ENCODE measurements around the gene LRRC49.
"Not testable (repeated sequence)": the region's sequence is repeated elsewhere in the genome, so short reads cannot be mapped to it uniquely, and the experiment has no call there.

Gene LRRC49

GRCh38 chr15:70869346-70869745 is 23.3 kb upstream of the LRRC49 start:
- no peak for DNase-seq

DNA sequence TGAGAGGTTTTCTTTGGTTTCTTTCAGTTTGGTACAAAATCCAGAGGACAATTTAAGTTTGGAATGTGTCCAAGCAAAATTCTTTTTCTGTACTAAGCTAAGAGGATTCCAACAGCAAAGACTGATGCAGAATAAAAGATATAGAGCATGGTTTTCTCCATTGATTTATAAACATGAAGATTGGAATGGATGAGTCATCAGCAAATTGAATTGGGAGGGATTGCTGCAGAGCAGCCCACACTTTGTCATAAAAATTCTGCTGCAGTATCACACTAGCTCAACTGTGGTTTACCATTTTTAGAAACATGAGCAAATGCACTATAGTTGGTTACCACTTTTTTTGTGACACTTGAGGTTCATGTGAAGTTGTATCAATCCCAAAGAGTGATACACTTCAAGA is 22.6 kb upstream of the LRRC49 start:
- DNase-seq, result no peak

DNA sequence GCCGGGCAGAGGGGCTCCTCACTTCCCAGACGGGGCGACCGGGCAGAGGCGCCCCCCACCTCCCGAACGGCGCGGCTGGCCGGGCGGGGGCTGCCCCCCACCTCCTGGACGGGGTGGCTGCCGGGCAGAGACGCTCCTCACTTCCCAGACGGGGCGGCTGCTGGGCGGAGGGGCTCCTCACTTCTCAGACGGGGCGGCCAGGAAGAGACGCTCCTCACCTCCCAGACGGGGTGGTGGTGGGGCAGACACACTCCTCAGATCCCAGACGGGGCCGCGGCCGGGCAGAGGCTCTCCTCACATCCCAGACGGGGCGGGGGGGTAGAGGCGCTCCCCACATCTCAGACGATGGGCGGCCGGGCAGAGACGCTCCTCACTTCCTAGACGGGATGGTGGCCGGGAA is 21.1 kb upstream of the LRRC49 start:
- DNase-seq, result not testable (repeated sequence)

GRCh38 chr15:70873232-70874054 is 19.2 kb upstream of the LRRC49 start:
- no peak for DNase-seq

- no peak for DNase-seq
Measured at GRCh38 chr15:70875001-70875782, 17.4 kb upstream of the LRRC49 start.

DNA sequence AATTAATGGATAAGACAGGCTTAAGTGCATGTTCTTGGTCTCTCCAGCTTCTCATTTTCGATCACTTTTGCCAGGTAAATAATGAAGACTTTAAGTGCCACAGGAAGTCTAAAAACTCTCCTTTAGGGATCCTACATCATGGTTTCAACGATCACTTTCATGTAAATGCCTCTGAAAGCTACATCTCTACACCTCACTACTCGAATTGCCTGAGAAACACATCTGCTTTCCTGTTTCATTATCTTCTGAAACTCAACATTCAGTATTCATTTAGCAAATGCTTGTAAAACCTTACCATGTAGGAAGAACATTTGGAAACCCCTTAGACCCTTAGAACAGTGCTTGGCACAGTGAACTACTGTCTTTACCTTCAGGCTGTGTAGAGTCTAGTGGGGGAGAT is 16.6 kb upstream of the LRRC49 start:
- DNase-seq, result no peak

DNA sequence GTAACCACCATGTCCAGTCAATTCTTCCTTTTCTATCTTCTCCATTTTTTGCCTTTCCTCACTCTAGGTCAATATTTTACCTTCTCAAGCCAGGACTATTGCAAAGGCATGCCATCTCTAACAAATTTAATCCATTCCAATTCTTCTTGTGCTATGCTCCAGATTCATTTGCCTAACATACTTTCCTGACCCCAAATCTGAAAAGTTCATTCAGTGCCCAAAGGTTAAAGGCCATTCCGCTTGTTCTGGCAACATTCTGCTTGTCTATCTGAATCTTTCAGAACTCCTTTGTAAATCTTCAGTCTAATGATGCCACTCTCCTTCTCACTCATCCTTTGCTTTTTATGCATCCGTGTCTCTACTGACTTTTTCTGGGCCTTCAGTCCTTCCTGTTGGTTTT is 15.9 kb upstream of the LRRC49 start:
- no peak for DNase-seq

- DNase-seq, result no peak
Measured at GRCh38 chr15:70879401-70879800, 13.2 kb upstream of the LRRC49 start.

DNA sequence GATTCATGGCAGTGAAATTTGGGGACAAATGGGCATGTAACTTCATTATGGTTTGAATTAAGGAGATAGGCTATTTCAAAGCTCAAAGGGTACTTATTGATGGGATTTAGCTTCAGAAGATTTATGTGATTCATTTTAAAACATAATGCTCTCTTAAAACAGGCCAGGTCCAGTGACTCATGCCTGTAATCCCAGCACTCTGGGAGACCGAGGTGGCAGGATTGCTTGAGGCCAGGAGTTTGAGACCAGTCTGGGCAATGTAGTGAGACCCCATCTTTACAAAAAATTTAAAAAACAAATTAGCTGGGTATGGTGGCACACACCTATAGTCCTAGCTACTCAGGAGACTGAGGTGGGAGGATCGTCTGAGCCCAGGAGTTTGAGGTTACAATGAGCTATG is 11.8 kb upstream of the LRRC49 start:
- no peak for DNase-seq

DNA sequence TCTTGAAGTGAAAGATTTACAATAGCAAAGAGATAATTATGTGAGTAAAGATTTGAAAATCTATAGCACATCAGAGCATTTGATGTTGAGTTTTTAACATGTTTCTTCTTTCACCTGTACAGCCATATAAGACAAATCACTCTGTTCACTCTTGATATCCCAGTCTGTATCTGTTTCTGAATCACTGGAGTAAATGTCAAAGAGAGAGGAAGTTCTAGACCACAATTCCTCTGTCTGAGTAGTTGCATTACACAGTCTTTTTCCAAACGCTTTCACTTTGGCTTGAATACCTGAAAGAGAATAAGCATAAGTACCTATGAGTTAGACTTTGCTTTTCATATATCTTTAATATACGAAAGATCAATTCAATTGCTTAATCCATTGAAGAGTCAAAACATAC is 10.3 kb upstream of the LRRC49 start:
- DNase-seq, result no peak

- no peak for DNase-seq
Measured at GRCh38 chr15:70892912-70893560, 410 bp downstream of the LRRC49 start.

GRCh38 chr15:70902107-70902506 is 9.5 kb downstream of the LRRC49 start:
- DNase-seq, result no peak

DNA sequence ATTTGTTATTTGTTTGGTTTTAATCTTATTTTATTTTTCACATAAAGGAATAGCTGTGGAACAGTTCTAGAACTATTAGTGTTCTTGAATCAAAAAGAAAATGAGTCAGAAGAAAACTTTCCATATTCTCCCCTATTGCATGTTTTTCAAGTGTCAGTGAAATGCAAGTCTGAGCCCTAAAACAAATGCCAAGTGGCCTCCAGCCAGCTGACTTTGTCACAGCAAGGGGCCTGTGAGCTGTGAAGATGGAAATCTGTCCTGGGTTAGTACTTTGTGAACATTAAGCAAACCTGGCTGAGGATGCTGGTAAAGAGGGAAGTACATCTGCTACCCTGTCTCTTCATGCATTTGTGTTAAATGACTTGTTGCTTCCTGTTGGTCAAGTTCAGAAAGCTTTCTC is 14.2 kb downstream of the LRRC49 start:
- DNase-seq, result no peak

DNA sequence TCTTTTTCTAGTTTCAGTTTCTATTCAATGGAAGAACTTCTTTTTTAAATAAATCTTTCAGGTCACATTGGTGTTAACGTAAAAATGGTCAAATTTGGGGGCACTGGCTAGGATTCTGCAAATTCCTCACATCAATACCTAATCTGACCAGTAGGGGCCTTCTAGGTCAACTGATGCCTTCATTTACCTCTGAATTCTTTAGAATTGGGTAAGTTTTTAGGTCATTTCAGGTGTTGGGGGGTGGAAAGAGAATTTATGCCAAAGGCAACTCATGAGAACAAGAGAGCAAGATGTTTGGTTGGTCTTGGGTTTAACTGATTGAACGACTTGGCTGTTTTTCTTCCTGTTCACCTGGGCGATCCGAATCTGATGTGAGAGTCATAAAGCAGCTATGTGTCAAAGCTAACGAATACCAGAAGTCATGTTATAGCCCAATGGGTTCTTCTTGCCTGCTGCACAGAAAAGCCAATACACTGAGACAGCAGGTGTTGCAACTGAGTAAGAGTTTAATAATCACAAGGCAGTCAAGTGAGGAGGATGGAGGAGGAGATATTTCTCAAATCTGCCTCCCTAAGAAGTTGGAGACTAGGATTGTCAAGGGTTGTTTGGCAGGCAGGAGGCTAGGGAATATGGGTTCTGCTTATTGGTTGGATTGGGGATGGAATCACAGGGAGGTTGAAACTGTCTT is 15.3 kb downstream of the LRRC49 start:
- no peak for DNase-seq

- DNase-seq, result no peak
Measured at GRCh38 chr15:70910958-70911357, 18.3 kb downstream of the LRRC49 start.

- DNase-seq, result no peak
Measured at GRCh38 chr15:70912187-70912586, 19.6 kb downstream of the LRRC49 start.

DNA sequence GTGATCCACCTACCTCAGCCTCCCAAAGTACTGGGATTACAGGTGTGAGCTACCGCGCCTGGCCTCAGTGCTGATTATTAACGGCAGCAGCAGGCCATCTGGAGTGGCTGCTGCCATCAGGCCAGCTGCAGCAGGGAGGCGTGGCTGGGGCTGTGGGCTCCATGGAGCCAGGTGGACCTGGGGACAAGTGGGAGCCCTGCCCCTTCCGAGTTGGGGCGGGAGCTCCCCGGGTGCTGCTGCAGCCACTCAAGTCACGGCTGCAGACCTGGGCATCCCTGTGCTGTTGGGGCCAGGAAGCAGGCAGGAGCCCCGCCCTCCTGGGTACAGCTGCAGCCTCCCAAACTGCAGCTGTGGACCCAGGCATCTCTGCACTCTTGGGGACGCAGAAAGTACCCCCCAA is 23.9 kb downstream of the LRRC49 start:
- DNase-seq, result no peak

GRCh38 chr15:70917955-70918354 is 25.3 kb downstream of the LRRC49 start:
- no peak for DNase-seq

GRCh38 chr15:70920981-70921696 is 28.5 kb downstream of the LRRC49 start:
- DNase-seq, result no peak

DNA sequence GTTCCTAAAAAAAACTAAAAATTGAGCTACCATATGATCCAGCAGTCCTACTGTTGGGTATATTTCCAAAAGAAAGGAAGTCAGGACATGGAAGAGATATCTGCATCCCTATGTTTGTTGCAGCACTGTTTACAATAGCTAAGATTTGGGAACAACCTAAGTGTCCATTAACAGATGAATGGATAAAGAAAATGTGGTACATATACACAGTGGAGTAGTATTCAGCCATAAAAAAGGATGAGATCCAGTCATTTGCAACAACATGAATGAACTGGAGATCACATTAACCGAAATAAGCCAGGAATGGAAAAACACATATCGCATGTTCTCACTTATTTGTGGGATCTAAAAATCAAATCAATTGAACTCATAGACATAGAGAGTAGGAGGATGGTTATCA is 29.5 kb downstream of the LRRC49 start:
- DNase-seq, result no peak

GRCh38 chr15:70923311-70924080 is 30.9 kb downstream of the LRRC49 start:
- no peak for DNase-seq

- DNase-seq, result not testable (repeated sequence)
Measured at GRCh38 chr15:70926914-70927313, 34.3 kb downstream of the LRRC49 start.

All from activated gamma-delta T cell treated with Interleukin-2 at 50 U/mL for 16 hours (primary cell).